Urothelium cell line (cell line): ENCODE data around the gene DYTN.

Source experiments
- DNase-seq: peaks from one replicate; pipeline ENCODE4 v3.0.0; 2011; ENCODE audit warnings: low spot score, mixed read lengths
- FAIRE-seq: peaks from 2 replicates; lab custom pipeline; 2011; peaks lifted over from hg19 to GRCh38; lab: Jason Lieb, UNC

The DYTN gene

GRCh38 chr2:206616151-206616550 is 102.0 kb downstream of the DYTN start:
- FAIRE-seq (no peak), DNase-seq (peak; percentile 31)

GRCh38 chr2:206615417-206616089 is 102.6 kb downstream of the DYTN start:
- no peak for FAIRE-seq
- DNase-seq = no peak

- DNase-seq (peak; percentile 67), FAIRE-seq (no peak)
Observed at GRCh38 chr2:206614811-206615210, 103.4 kb downstream of the DYTN start.

- DNase-seq (no peak), FAIRE-seq (no peak)
Observed at GRCh38 chr2:206611736-206612135, 106.5 kb downstream of the DYTN start.

- FAIRE-seq (no peak), DNase-seq (no peak)
Observed at GRCh38 chr2:206611191-206611590, 107.0 kb downstream of the DYTN start.

GRCh38 chr2:206610451-206610850 is 107.7 kb downstream of the DYTN start:
- DNase-seq = no peak
- no peak for FAIRE-seq

- FAIRE-seq = no peak
Observed at GRCh38 chr2:206603243-206603642, 115.0 kb downstream of the DYTN start.

More at GRCh38 chr2:206603243-206603642, 115.0 kb downstream of the DYTN start:
- DNase-seq = no peak
